Activated CD8-positive, alpha-beta memory T cell treated with anti-CD3 and anti-CD28 coated beads for 36 hours (primary cell): Measurements from ENCODE around the gene DYDC2. TPM values are rescaled to one million over a fixed set of nuclear protein-coding genes. Genes with fewer than 3 reads are reported as not detected.
"Not testable (repeated sequence)": the region's sequence is repeated elsewhere in the genome, so short reads cannot be mapped to it uniquely, and the experiment has no call there.

Source experiments
- CTCF ChIA-PET: fragments of 350-600 bp; sonication (Branson Sonifier 250); formaldehyde crosslinking; loops from one replicate; lab custom pipeline; 2021; ENCODE audit warnings: antibody characterized with exemption; lab: Charles Lee
- POLR2A ChIA-PET: fragments of 350-600 bp; sonication (Branson Sonifier 250); formaldehyde crosslinking; loops from one replicate; lab custom pipeline; 2021; ENCODE audit warnings: antibody characterized with exemption; lab: Charles Lee
- total RNA-seq, 2 experiments: library from RNA; stranded (reverse); gene quantifications; one replicate each; pipeline ENCODE4 v1.2.3, GENCODE V29; 2021

Gene DYDC2
- total RNA-seq, 2 experiments from 2014 or later: not detected

DNA sequence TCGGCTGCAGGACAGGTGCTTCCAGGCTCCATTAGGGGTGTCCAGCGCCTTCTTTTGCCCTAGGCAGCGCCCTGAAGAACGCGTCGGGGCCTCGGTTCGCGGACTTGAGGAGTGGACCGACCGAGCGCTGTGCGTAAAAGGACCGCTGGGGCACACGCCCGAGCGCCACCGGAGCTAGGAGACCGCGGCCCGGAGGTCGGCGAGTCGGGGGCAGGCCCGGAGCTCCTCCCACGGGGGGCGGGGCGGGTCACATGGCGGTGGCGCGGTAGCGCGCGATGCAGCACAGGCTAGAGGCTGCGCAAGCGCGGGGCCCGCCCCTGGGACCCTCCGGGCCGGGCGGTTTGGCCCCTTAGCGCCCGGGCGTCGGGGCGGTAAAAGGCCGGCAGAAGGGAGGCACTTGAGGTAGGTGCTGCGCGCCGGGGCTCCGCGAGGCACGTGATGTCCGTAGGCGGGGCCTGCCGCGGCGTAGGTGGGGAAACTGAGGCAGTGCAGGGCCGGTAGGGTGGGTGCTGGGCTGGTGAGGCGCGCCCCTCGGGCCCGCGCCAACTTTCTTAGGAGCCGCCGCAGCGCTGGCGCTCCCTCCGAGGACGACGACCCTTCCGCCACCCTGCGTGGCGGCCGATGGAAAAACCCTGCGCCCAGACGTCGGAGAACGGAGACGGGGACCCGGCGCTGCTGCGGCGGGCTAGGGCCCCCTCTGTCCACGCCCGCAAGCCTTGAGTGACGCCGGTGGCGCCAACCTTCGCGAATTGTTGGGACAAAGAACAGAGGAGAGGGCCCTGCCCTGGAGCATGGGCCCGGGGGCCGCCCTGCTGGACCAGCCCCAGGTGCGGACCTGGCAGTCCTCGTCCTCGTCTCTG is 51.9 kb downstream of the DYDC2 start, which contains the start of gene PRXL2A:
Gene PRXL2A (plus strand): TSS at position 310 of the 860 bp plus-strand sequence. CDS start 11,917 bp downstream, outside the sequence.
- CTCF ChIA-PET: interaction anchor here (0.7 to 2.9 kb wide), 7 partner anchors 30 to 973 kb away, joined by 3 to 9 read pairs (median 3); no protein-coding TSS in a partner anchor
- POLR2A ChIA-PET: interaction anchor here (0.6 to 1.0 kb wide), 5 partner anchors 12 to 51 kb away, joined by 3 to 11 read pairs (median 4); no protein-coding TSS in a partner anchor

- CTCF ChIA-PET: interaction anchor here (2.9 kb wide), 1 partner anchor 35 kb away, joined by 9 read pairs; no protein-coding TSS in a partner anchor
- POLR2A ChIA-PET: no interaction called here
Measured at GRCh38 chr10:80409121-80409520, 52.5 kb downstream of the DYDC2 start.

DNA sequence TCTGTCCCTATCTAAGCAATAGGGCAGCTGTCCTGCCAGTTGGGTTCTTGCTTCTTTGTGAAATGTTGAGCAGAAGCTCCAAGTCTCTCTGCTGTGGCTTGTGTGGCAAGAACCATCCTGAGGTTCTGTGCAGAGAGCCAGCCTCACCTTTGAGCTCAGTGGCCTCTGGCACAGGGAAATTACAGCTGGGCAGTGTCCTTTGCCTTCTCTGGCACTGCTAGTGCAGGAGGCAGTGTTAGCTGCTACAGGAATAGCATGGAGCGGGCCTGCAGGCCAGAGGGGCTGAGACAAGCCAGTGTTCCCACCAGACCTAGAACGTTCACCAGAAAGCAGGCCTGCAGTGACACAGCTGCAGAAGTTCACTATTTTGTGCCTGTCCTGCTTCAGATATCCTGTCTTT is 53.5 kb downstream of the DYDC2 start:
- CTCF ChIA-PET: interaction anchor here (2.9 kb wide), 1 partner anchor 34 kb away, joined by 9 read pairs; no protein-coding TSS in a partner anchor
- POLR2A ChIA-PET: no interaction called here

- ChIA-PET CTCF (interaction anchor here (1.7 to 2.9 kb wide), 2 partner anchors 33 to 34 kb away, joined by 6 to 9 read pairs; no protein-coding TSS in a partner anchor), POLR2A (no interaction called here)
Measured at GRCh38 chr10:80410578-80411145, 54.1 kb downstream of the DYDC2 start.

DNA sequence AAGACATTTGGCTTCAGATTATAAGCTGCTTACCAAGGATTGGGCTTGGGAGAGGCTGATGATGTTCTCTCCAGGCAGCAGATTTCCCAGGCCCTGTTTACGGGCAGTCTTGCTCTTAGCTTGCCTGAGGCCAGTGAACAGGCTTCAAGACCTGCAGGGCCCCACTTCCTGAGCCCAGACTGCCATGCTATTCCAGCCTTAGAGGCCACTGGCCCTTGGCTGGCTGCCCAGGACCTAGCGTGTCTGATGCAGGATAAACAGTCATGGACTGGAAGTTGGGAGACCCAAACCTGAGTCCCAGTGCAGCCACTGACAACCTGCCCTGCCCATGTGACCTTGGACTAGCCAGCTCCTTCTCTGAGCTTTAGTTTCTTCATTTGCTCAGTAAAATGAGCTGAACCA is 54.7 kb downstream of the DYDC2 start:
- POLR2A ChIA-PET: no interaction called here

DNA sequence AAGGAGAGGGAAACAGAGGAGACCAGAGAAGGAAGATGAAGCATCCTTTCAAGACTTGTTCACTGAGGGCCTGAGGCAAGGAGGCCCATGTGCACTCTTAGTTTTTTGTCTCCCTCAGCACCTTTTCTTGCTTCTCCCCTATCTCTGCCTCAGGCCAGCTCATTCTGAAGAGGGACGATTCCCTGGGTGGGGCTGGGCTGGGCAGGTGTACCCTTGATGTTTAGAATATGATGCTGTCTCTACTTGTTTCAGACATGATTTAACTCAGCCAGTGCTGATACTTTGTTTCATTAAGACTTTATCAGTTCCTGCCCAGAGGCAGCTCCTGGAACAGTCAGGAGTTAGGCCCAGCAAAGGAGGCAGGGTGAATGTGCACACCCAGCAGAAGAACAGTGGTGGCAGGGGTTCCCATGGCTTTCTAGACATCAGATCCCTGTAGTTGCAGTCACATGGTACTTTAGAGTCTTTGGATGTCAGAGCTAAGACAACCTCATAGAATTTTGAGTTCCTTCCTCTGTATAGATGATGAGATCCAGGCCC is 55.2 kb downstream of the DYDC2 start:
- ChIA-PET CTCF (interaction anchor here (1.7 to 2.9 kb wide), 2 partner anchors 33 to 34 kb away, joined by 6 to 9 read pairs; no protein-coding TSS in a partner anchor), POLR2A (interaction anchor here (0.6 kb wide), 1 partner anchor 108 kb away, joined by 4 read pairs; no protein-coding TSS in a partner anchor)

More for the DNA sequence above, 54.7 kb downstream of the DYDC2 start:
- CTCF ChIA-PET: interaction anchor here (1.7 to 2.9 kb wide), 2 partner anchors 33 kb away, joined by 6 to 9 read pairs; no protein-coding TSS in a partner anchor

- ChIA-PET CTCF (interaction anchor here (1.7 kb wide), 1 partner anchor 35 kb away, joined by 6 read pairs; no protein-coding TSS in a partner anchor), POLR2A (interaction anchor here (0.6 kb wide), 1 partner anchor 107 kb away, joined by 4 read pairs; no protein-coding TSS in a partner anchor)
Measured at GRCh38 chr10:80412486-80412885, 55.9 kb downstream of the DYDC2 start.

- CTCF ChIA-PET: interaction anchor here (1.2 kb wide), 1 partner anchor 35 kb away, joined by 3 read pairs; no protein-coding TSS in a partner anchor
- POLR2A ChIA-PET: no interaction called here
Measured at GRCh38 chr10:80413271-80413996, 56.9 kb downstream of the DYDC2 start.

GRCh38 chr10:80414142-80414895 is 57.7 kb downstream of the DYDC2 start:
- ChIA-PET CTCF (interaction anchor here (1.2 kb wide), 1 partner anchor 36 kb away, joined by 3 read pairs; no protein-coding TSS in a partner anchor), POLR2A (no interaction called here)

DNA sequence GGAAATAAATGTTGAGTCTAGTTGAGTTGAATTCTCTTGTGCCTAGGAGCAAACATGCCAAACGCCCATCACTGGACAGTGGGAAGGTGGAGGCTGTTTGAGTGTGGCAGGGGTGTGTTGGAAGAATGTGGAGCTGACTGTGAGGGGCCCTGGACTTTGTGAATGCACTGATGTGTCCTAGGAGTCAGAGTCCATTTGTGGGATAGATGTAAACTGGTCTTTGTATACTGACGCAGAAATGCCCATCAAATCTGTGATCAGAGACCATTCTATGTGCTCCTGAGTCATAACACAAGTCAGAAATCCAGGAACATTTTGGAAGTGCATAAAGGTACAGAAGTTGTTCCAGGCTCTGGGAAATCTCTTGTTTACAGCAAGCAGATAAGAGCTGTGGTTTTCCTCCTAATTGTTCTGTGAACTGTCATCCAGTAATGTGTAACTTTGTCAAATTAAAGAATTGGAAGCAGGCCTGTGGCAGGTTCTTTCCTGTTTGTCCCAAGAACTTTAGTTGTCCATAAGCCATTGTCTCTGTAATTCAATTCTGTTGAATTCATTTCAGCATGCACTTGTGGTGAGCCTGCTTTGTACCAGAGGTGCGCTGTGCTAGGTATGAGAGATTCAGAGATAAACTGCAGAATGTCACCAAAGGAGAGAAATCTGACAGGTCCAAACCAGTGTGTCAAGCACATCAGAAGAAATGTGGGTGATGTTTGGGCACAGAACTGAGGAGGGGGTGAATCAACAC is 59.3 kb downstream of the DYDC2 start:
- ChIA-PET POLR2A (no interaction called here), CTCF (no interaction called here)

- POLR2A ChIA-PET: no interaction called here
- CTCF ChIA-PET: no interaction called here
Measured at GRCh38 chr10:80416479-80417098, 60.0 kb downstream of the DYDC2 start.

DNA sequence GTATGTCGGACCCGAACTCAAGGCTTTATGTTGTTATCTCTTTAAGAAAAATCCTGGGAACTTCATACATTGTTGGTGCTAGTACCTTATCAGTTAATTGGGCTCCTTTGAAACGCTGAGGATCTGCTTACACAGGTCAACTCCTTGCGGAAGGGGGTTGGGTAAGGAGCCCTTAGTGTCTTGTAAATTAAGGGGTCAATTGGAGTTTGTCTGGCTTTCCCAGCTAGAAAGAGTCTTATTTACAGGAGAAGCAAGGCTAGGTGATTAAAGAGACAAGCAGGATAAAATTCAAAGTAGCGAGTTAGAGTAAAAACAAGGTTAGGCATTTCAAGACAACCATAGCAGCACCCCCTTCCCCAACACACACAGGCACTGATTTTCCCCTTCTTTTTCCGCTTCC is 60.7 kb downstream of the DYDC2 start:
- POLR2A ChIA-PET, CTCF ChIA-PET: not testable (repeated sequence)

Other genes with a start within 250 kb of the DYDC2 start
- not detected for gene PLAC9, start 224.1 kb upstream of the DYDC2 start, total RNA-seq
- 100 to 1,000 TPM; 195 to 208 TPM for gene ANXA11, start 151.2 kb upstream of the DYDC2 start, total RNA-seq
- not detected for gene MAT1A, start 67.1 kb upstream of the DYDC2 start, total RNA-seq
- gene DYDC1, start within 50 bp of the DYDC2 start, total RNA-seq: not detected
- gene PRXL2A, start 51.8 kb downstream of the DYDC2 start, total RNA-seq: 10 to 100 TPM; 12.1 to 14.0 TPM
- 10 to 100 TPM; 43.7 to 45.1 TPM for gene TSPAN14, start 97.5 kb downstream of the DYDC2 start, total RNA-seq
- gene SH2D4B, start 181.1 kb downstream of the DYDC2 start, total RNA-seq: under 1 TPM; 0.11 to 0.21 TPM